Upper lobe of left lung (tissue), 4 donors: Measurements from ENCODE around the gene RYK.

Experiments used
- POLR2A ChIP-seq, 4 donors: fragments of 450-650 bp; IDR thresholded peaks; one replicate each; pipeline ENCODE4 v1.5.1; 2016 to 2017; ENCODE audit warnings: antibody characterized with exemption in 4 of 4, mild to moderate bottlenecking in 2 of 4
- POLR2AphosphoS5 ChIP-seq, 2 donors: sonication (generic); formaldehyde crosslinking; IDR thresholded peaks; one replicate each; pipeline ENCODE4 v1.5.1; 2017; ENCODE audit warnings: antibody characterized with exemption in 2 of 2

- TF ChIP-seq POLR2A (IDR thresholded peaks at IDR 0.05) (no peak), POLR2AphosphoS5 (IDR thresholded peaks at IDR 0.05) (no peak)
Observed at GRCh38 chr3:134260987-134261386, 10.3 kb upstream of the RYK start.
